Astrocyte of the cerebellum (primary cell): ENCODE results near the gene SCEL.

Source experiments
- DNase-seq: peaks from one replicate; pipeline ENCODE4 v3.0.0-alpha.2; 2011; ENCODE audit warnings: low read depth
- H3K4me3 ChIP-seq: 2 replicates; pipeline ENCODE4 v1.5.1; 2011; ENCODE audit warnings: mild to moderate bottlenecking, low read depth, low read length, moderate library complexity
- in situ Hi-C: cut with HindIII; loops from 2 replicates; pipeline ENCODE4 v1.10.0; 2017; ENCODE audit warnings: low sequenced_read_pairs
- TF ChIP-seq, protein P1 (sequence below): IDR thresholded peaks from 2 replicates; pipeline ENCODE4 v1.5.1; 2012; ENCODE audit warnings: low read length, low read depth, moderate library complexity, mild to moderate bottlenecking; ENCODE audit errors: missing control alignments

The SCEL gene

DNA sequence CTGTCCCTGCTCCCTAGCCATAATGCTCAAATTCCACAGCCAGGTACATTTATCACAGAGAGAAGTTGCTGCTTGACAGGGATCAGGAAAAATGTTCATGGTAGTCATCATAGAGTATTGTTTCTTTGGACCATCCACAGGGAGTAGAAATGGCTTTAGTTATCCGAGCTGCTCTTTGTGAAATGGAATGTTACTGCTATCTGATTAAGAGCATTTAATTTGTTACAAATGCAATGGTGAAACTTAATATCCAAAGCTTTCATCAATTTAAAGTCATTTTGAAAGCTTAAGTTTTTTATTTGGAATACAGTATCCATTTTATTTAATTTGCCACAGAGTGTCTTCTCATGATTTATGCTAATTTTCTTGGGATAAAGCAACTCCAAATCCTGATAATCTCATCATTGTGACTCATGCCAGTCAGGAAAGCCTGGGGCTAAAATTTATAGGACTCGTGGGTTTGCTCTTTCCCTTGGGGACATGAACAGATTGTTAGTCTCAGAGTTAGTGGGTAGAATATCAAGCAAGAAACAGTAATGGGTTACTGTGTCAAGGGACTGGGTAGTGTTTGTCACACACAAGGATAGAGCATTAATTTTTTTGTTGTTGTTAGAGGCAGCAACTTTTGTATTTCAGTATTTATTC lies 59.8 kb downstream of the SCEL start:
- no peak overlapping the region for H3K4me3 ChIP-seq
- TF ChIP-seq, protein P1, sequence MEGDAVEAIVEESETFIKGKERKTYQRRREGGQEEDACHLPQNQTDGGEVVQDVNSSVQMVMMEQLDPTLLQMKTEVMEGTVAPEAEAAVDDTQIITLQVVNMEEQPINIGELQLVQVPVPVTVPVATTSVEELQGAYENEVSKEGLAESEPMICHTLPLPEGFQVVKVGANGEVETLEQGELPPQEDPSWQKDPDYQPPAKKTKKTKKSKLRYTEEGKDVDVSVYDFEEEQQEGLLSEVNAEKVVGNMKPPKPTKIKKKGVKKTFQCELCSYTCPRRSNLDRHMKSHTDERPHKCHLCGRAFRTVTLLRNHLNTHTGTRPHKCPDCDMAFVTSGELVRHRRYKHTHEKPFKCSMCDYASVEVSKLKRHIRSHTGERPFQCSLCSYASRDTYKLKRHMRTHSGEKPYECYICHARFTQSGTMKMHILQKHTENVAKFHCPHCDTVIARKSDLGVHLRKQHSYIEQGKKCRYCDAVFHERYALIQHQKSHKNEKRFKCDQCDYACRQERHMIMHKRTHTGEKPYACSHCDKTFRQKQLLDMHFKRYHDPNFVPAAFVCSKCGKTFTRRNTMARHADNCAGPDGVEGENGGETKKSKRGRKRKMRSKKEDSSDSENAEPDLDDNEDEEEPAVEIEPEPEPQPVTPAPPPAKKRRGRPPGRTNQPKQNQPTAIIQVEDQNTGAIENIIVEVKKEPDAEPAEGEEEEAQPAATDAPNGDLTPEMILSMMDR = no peak
- in situ Hi-C loops = no loop called here
- DNase-seq = no peak

DNA sequence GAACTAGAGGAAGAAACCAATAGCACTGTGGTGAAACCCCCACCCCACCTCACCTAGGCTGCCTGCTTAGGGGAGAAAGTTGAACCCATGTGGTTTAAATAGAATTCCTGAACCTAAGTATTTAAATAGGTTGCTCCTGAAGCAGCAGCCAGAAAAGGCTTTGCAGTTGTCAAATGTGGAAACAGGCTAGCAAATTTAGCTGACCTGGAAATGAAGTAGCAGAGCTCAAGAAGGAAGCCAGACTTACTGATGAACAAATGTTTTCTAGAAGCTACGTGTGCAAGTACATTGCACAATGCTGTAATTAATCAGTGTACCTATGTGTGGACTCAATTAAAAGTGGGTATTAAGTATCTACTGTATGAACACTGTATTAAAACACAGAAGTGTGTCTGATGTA lies 61.3 kb downstream of the SCEL start:
- TF ChIP-seq, protein P1 = no peak
- in situ Hi-C loops = no loop called here
- no peak for DNase-seq
- no peak overlapping the region for H3K4me3 ChIP-seq

DNA sequence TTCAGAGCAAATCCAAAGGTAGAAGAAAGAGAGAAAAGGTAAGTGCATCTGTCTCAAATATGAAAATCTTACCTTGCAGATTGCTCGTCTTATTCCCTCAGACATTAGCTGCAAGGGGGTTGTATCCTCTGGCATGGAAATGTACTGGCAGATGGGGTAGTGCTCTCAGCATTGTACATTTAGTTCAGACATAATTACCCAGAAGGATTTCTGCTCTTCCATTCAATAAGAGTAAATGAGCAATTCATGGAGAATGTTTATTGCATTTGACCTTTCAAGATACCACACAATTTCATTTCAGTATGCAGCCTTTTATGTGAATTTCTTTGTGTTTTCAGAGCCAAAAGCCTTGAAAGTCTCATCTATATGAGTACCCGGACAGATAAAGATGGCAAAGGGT lies 63.8 kb downstream of the SCEL start:
- in situ Hi-C loops = no loop called here
- no peak for DNase-seq
- H3K4me3 ChIP-seq = no peak overlapping the region
- TF ChIP-seq, protein P1 = no peak

DNA sequence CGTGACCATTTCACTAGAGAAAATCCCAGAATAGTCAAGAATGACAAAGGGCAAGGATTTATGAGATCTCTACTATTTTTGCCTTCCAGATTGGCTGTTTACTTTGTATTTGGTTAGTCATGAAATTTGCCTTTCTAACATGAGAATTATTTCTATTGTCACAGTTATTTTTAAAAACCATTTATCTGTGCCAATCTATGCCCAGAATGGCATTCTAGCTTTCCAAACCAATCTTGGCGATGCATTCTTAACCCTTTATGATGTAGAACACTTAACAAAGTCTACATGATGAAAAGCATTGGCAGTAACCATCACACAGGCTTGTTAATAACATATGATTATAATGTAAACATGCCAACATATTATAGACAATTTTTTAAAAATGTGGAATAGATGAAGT lies 65.2 kb downstream of the SCEL start:
- in situ Hi-C loops = no loop called here
- TF ChIP-seq, protein P1 = no peak
- no peak for DNase-seq
- H3K4me3 ChIP-seq = no peak overlapping the region

DNA sequence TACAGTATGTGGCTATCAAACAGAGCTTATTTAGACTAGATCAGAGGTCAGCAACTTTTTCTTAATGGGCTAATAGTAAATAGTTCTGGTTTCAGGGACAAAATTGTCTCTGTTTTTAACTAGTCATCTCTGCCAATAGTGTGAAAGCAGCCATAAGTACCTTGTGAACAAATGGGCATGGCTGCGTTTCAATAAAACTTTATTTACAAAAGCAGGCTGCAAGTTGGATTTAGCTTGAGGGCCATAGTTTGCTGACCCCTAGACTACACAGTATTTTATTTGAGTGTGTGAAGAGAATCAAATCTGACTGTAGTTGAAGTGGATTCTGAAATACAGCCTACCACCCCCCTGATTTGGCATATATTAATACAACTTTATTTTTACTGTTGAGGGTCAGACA lies 75.6 kb downstream of the SCEL start:
- DNase-seq = no peak
- H3K4me3 ChIP-seq = no peak overlapping the region
- in situ Hi-C loops = no loop called here
- TF ChIP-seq, protein P1 = no peak

DNA sequence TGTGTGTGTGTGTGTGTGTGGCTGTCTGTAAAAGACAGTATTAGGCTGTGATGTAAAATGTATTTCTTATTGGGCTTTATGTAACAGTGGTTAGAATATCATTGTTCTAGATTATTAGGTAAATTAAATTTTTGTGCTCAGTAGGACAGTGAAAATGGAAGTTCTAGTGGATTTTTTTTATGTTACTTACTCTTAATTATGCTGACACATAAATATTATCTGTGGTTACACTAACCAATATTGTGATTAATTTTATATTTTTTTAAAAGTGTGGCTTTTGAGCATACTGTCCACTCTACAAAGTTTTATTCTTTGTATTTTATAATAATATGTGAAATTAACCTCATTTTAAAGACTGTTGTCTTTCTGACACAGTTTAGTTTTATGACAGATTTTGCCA lies 80.5 kb downstream of the SCEL start:
- TF ChIP-seq, protein P1 = no peak

More for the DNA sequence above, 80.5 kb downstream of the SCEL start:
- no peak overlapping the region for H3K4me3 ChIP-seq
- no peak for DNase-seq
- in situ Hi-C loops = loop anchor here (5.0 kb wide), 1 partner anchor 51 kb away; no protein-coding TSS in a partner anchor
